Posterior cingulate gyrus (tissue), 11 donors: ENCODE measurements around the gene ANKRD23.

Experiments used
- DNase-seq, 10 donors: peaks; one replicate each; pipeline versions ENCODE4 v3.0.0 to v3.0.0-alpha.2; 2020 to 2021; ENCODE audit warnings: mixed read lengths in 3 of 10
- intact Hi-C: fragments of 100-400 bp; cut with DNase I; formaldehyde crosslinking; loops from one replicate; pipeline ENCODE4 v1.15.1; 2023

The ANKRD23 gene

DNA sequence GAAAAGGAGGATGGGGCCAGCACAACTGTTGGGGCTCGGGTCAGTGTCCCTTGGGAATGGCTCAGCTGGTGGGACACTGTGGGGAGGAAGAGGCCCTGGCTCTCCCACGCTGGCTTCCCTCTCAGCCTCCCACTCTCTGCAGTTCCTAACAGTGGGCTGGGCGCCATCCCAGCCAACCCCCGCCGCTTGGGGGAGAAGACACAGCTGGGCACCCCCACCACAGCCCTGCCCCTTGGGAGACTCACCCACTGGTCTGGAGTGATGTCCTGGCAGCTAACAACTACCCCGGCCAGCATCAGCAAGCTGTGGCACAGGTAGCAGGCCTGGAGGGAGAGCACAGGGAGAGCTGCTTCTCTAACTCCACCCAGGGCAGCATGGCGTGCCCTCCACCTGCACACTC lies 34.4 kb upstream of the ANKRD23 start:
- intact Hi-C loops = no loop called here
- DNase-seq = no peak

GRCh38 chr2:96877631-96878092 lies 33.8 kb upstream of the ANKRD23 start:
- DNase-seq = no peak
- intact Hi-C loops = no loop called here

GRCh38 chr2:96877042-96877451 lies 33.2 kb upstream of the ANKRD23 start:
- DNase-seq = no peak
- intact Hi-C loops = no loop called here

DNA sequence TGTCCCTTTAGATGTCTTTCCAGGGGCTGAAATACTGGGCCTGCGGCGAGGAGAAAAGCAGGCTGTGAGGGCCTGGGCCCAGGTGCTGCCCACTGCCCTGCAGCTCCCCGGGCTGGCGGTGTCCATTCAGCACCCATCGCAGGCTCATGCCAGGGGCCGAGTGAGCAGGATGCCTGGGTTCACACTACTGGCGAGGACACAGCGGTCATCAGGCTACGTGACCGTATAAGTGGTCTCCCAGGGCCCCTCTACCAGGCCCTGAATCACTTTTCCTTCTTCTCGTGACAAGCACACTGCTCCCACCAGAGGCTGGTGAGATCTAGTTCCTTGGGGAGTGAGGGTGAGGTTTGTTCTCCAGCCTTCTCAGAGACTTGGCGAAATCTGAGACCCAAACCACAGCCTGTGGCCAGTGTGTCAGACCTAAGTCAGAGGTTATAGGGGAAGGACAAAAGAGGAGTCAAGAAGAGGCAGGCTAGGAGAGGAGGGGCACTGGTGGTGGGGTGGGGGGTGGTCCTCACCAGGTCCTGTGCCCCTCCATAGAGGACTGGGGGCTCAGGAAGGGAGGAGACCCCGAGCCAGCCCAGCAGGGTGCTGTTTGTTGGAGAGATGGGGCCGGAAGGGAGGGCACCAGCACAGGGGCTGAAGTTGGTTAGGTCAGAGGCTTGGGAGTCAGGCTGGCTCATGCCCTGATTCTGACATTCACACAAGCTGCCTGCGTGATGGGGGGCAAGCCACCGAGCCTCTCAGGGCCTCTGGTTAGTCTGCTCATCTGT lies 32.6 kb upstream of the ANKRD23 start:
- DNase-seq = no peak
- intact Hi-C loops = no loop called here

DNA sequence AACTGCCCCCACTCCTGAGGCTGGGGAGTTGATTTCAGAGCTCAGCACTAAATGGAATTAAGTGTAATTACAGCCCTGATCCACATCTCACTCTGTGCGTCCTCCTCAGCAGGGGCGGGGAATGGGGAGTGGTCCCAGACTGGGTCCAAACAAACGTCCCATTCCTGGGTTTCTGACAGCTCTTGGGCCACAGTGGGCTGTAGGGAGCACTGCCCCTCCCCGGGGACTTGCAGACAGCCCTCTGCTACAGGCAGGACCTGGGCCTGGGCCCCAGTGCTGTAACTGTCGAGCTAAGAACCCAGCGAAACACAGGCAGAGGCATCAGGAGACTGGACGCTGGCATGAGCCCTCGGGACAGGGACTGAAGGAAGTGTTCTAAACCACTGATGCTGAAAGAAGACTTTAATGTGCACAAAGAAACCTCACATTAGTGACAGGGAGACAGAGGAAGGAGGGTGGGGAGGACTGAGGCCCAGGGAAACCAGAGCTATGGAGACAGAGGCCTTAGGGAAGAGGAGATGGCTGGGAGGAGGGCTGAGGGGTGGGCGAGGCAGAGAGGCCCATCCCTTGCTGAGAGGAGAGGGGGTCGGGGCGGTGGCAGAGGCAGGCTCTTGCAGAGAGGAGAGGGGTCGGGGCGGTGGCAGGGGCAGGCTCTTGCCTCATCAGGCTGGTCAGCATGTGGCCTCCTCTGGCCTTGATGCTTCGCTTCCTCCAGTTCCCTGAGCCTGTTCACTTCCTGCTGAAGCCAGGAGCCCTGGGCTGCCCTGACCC lies 31.9 kb upstream of the ANKRD23 start:
- intact Hi-C loops = no loop called here
- peak in 1 of 10 donors; percentile 83 for DNase-seq

DNA sequence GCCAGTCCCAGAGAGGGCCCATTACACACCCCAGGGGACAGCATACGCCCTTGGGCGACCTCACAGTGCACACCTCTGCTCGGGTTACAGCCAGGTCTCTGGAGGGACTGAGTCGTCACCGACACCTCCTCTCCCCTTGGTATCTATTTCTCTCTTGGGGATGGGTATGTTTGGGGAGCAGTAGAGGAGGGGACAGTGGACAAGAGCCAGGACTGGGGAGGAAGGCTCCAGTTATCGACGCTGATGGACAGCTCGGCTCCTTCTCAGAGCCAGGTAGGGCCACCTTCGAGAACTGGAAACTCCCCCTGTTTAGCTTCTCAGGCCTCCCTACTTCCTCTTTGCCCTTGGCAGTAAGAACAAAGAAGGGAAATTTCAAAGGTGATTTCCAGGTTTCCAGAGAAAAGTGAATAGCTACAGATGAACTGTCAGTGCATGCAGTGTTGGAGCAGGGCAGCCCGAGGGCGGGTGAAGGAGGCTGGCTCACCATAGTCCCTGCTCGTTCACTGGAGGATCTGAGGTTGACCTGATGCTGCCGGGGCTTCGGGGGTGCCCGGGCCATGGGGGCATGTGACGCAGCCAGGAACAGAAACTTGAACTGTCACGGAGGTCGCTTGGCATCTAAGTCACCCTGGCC lies 30.5 kb upstream of the ANKRD23 start:
- DNase-seq = peak in 1 of 10 donors; percentile 77
- intact Hi-C loops = loop anchor here (5.0 kb wide), 1 partner anchor 38 kb away; no protein-coding TSS in a partner anchor

- peak in 4 of 10 donors; percentile 54 to 92 (median 82) for DNase-seq
- intact Hi-C loops = loop anchor here (5.0 kb wide), 1 partner anchor 39 kb away; no protein-coding TSS in a partner anchor
These were observed 29.9 kb upstream of the ANKRD23 start for GRCh38 chr2:96873651-96874096.

GRCh38 chr2:96872591-96873349 lies 28.9 kb upstream of the ANKRD23 start:
- intact Hi-C loops = loop anchor here (5.0 kb wide), 1 partner anchor 40 kb away; no protein-coding TSS in a partner anchor
- DNase-seq = no peak

DNA sequence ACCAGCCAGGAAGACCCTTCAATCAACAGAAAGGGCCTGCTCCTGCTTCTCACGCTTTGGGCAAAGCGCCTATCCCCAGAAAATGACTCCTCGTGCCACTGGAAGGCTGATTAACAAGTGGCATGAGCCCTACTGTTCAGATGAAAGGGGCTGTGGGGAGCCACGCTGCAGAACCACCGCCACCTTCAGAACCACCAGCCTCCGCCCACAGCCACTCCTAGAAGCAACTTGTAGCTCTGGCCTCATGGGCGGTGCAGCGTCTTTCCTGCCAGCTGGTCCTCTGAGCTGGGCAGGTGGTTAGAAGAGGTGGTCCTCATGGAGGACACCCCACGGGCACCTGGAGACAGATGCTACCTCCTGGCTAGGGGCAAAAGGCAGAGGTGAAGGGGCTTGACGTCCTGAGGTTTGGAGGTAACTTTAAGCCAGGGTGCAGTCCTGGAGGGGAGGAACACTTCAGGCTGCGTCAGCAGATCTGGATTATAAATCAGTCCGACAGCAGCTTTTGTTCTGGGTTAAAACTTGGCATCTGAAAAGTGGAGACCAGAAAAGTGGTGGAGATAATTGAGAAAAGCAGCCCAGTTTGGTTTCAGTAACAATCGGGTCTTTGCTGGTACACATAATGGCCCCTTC lies 26.9 kb upstream of the ANKRD23 start:
- DNase-seq = peak in 4 of 10 donors; percentile 50 to 92 (median 84)
- intact Hi-C loops = loop anchor here (5.0 kb wide), 1 partner anchor 42 kb away; no protein-coding TSS in a partner anchor

- intact Hi-C loops = loop anchor here (1.0 to 10.0 kb wide), 3 partner anchors 12 to 225 kb away; partner anchors contain the start of genes ANKRD39 and FAHD2B
- DNase-seq = peak; percentile 66 to 97 (median 76)
These were observed 26.2 kb upstream of the ANKRD23 start, which contains the start of gene SEMA4C for GRCh38 chr2:96869822-96870625. SEMA4C (minus strand) TSS chr2:96870080; CDS start chr2:96867886, 2,194 bp downstream.

- peak in 7 of 10 donors; percentile 55 to 93 (median 73) for DNase-seq
- intact Hi-C loops = loop anchor here (1.0 to 10.0 kb wide), 2 partner anchors 11 to 225 kb away; partner anchors contain the start of genes ANKRD39 and FAHD2B
These were observed 25.5 kb upstream of the ANKRD23 start for GRCh38 chr2:96869281-96869821.

- peak in 9 of 10 donors; percentile 56 to 96 (median 77) for DNase-seq
- intact Hi-C loops = loop anchor here (1.0 to 10.0 kb wide), 2 partner anchors 10 to 226 kb away; partner anchors contain the start of genes ANKRD39 and FAHD2B
These were observed 24.9 kb upstream of the ANKRD23 start for GRCh38 chr2:96868555-96869280.

DNA sequence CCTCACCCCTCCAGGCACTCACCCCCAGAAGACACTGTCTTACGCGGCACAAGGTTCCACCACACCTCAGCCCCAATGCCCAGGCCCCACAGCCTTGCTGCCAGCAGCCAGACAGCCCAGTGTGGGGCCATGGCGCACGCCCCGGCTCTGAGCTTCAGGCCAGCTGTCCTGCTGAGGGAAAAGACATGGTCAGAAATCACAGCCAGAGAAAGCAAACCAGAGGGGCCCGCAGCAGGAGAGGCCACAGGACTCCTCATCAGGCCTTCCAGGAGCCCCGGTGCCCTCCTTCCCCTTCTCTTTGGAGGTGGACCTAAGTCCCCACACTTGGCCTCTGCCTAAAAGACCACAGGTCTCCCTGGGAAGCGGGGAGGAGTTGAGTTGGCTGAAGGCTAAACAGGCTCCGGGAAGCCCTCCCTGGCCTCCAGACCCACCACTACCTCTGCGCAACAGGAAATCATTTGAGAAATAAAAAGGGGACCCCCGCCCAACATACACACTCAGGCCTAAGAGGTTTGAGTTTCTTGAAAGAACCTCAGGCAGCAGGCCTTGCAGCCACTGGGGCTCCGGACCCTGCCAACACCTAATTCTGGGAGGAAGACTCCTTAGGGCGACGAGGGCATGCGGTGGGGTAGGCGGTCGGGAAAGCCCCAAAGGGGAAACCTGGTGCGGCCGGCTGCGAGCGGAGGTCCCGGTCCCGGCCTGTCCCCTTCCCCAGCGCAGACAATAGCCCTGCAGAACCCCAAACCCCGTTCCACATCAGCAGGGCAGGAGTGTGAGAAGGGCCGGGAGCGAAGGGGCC lies 24.1 kb upstream of the ANKRD23 start:
- intact Hi-C loops = loop anchor here (10.0 kb wide), 1 partner anchor 227 kb away; the partner anchor contains the start of gene FAHD2B
- peak in 2 of 10 donors; percentile 74 to 86 for DNase-seq

- intact Hi-C loops = loop anchor here (10.0 kb wide), 1 partner anchor 228 kb away; the partner anchor contains the start of gene FAHD2B
- DNase-seq = peak in 2 of 10 donors; percentile 81 to 87
These were observed 23.4 kb upstream of the ANKRD23 start for GRCh38 chr2:96866986-96867755.

- DNase-seq = no peak
- intact Hi-C loops = loop anchor here (10.0 kb wide), 1 partner anchor 228 kb away; the partner anchor contains the start of gene FAHD2B
These were observed 22.8 kb upstream of the ANKRD23 start for GRCh38 chr2:96866586-96866985.
